Measurements from ENCODE around the gene PCDHB16.
A peak's percentile ranks its signal among the peaks of the same experiment; 100 is the strongest.
"Not testable (repeated sequence)": the region's sequence is repeated elsewhere in the genome, so short reads cannot be mapped to it uniquely, and the experiment has no call there.

The PCDHB16 gene

GRCh38 chr5:141184117-141184855 is 2.1 kb downstream of the PCDHB16 start:
- not testable (repeated sequence) for DNase-seq

- no peak for DNase-seq
Measured at GRCh38 chr5:141186897-141187512, 4.8 kb downstream of the PCDHB16 start, which contains the start of gene PCDHB9. Gene PCDHB9 (plus strand): TSS chr5:141187161. CDS start chr5:141187319, 158 bp downstream.

- not testable (repeated sequence) for DNase-seq
Measured at GRCh38 chr5:141188682-141189081, 6.5 kb downstream of the PCDHB16 start.

GRCh38 chr5:141189131-141189530 is 6.9 kb downstream of the PCDHB16 start:
- DNase-seq: not testable (repeated sequence)

- DNase-seq: peak; percentile 13
Measured at GRCh38 chr5:141192110-141192725, 10.0 kb downstream of the PCDHB16 start, which contains the start of gene PCDHB10. Gene PCDHB10 (plus strand): TSS chr5:141192353. CDS start chr5:141192553, 200 bp downstream.

GRCh38 chr5:141194332-141194731 is 12.1 kb downstream of the PCDHB16 start:
- DNase-seq: not testable (repeated sequence)

GRCh38 chr5:141196363-141196762 is 14.2 kb downstream of the PCDHB16 start:
- no peak for DNase-seq

GRCh38 chr5:141199359-141200235 is 17.4 kb downstream of the PCDHB16 start, which contains the start of gene PCDHB11:
Gene PCDHB11 (plus strand): TSS chr5:141199627. CDS start chr5:141199775, 148 bp downstream.
- DNase-seq: no peak

- DNase-seq: not testable (repeated sequence)
Measured at GRCh38 chr5:141201126-141201525, 18.9 kb downstream of the PCDHB16 start.

- not testable (repeated sequence) for DNase-seq
Measured at GRCh38 chr5:141201646-141202045, 19.5 kb downstream of the PCDHB16 start.

GRCh38 chr5:141208478-141208877 is 26.3 kb downstream of the PCDHB16 start, which contains the start of gene PCDHB12:
Gene PCDHB12 (plus strand): TSS chr5:141208719. CDS start chr5:141208908, 189 bp downstream.
- no peak for DNase-seq

- not testable (repeated sequence) for DNase-seq
Measured at GRCh38 chr5:141210281-141210680, 28.1 kb downstream of the PCDHB16 start.

GRCh38 chr5:141210849-141211248 is 28.7 kb downstream of the PCDHB16 start:
- DNase-seq: not testable (repeated sequence)

GRCh38 chr5:141213656-141214339 is 31.6 kb downstream of the PCDHB16 start, which contains the start of gene PCDHB13:
Gene PCDHB13 (plus strand): TSS chr5:141213919. CDS start chr5:141214124, 205 bp downstream.
- not testable (repeated sequence) for DNase-seq

GRCh38 chr5:141214583-141214982 is 32.4 kb downstream of the PCDHB16 start:
- DNase-seq: not testable (repeated sequence)

- not testable (repeated sequence) for DNase-seq
Measured at GRCh38 chr5:141215504-141215903, 33.3 kb downstream of the PCDHB16 start.

GRCh38 chr5:141216035-141216434 is 33.8 kb downstream of the PCDHB16 start:
- not testable (repeated sequence) for DNase-seq

GRCh38 chr5:141223112-141223783 is 41.1 kb downstream of the PCDHB16 start, which contains the start of gene PCDHB14:
Gene PCDHB14 (plus strand): TSS chr5:141223343. CDS start chr5:141223506, 163 bp downstream.
- DNase-seq: peak; percentile 16

GRCh38 chr5:141224844-141225243 is 42.7 kb downstream of the PCDHB16 start:
- not testable (repeated sequence) for DNase-seq

- not testable (repeated sequence) for DNase-seq
Measured at GRCh38 chr5:141225421-141225820, 43.2 kb downstream of the PCDHB16 start.
